ENCODE data around the gene GPR15LG.

GPR15LG gene

DNA sequence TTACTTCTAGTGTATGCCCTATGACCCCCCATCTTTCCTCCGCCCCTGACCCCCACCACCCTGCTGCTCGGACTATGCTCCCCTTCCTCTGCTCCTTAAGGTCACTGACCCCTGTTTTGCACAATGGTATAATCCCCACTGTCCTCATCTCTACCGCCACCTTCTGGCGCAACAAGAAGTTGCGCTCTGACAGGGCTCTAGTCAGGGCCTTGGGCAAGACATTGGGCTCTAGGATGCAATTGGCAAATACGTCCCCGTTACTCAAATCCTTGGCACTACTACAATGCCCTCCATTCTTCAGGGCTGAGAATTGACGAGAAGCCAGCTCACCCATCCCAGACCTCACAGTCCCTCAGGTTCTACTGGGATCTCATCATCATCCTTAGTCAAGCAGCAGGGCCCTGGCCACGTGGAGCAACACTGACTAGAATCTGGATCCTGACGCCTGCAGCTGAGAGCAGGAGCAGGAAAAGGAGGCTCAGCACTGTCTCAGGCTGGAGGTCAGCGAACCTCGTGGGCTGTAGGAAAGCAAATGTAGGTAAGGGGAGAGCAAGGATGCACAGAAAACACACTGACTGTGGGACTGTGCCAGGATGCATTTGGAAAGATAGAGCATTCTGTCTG, 41.1 kb downstream of the GPR15LG start:
- no peak for DNase-seq (ENCODE audit: low read depth)

DNA sequence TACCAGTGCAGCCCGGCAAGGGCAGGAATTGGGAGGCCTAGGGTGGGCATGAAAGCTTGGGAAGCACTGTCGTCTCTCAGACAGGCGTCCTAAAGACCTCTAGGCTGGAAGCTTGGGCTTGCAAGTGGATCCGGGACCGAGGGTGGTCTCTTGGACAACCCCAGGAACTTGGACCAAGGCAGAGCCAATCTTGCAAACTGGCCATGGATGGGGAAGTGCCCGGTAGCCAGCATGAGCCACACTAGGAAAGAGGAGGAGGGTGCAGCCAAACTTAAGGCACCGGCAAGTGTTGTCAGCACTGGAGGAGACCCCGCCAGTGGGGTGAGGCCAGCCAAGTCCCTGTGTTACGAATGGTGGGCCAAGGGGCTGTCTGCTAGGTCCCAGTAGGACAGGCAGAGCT, 43.2 kb downstream of the GPR15LG start:
- no peak for DNase-seq (ENCODE audit: low read depth)

DNA sequence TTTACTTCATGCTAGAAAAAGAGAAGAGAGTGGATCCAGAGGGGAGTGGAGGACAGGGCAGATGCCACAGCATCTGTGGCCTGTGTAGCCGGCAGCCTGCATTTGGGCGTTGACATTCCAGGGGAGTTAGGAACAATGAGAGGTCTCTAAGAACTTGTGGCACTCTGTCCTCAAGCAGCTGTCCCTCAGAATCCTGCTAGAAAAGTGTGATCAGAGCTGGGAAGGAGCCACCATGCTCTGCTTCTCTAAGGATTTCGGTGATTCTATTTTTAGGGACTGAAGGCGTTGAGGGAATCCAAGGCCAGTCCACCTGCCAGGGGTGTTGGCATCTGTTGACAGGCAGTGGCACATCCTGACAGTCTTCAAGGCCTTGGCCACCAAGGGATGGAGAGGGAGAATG, 44.1 kb downstream of the GPR15LG start:
- DNase-seq (ENCODE audit: low read depth): no peak

DNA sequence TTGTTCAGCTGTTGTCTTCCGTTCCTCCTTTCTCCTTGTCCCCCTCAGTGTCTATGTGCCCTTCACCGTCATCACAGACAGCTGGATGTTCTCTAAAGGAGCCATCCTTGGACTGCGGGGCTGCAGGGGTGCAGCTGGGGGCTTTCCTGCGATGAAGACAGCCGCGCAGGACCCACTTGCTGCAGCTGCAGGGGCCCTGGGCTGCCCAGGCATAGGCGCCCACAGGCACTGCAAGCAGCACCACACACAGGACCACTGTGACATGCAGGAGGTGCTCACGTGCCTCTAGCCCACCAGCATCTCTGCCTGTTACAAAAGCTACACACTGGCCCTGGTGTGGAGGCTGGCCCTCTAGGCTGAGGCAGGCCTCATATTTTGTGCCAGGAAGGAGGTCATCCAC, 48.3 kb downstream of the GPR15LG start:
- no peak for DNase-seq (ENCODE audit: low read depth)

- DNase-seq (ENCODE audit: low read depth): no peak
These were observed 50.9 kb downstream of the GPR15LG start for GRCh38 chr10:84224411-84225028.

GRCh38 chr10:84225427-84226173, 52.0 kb downstream of the GPR15LG start, which contains the start of gene LRIT2:
Gene LRIT2 (minus strand): TSS chr10:84225544. CDS start chr10:84225520, 24 bp downstream.
- no peak for DNase-seq (ENCODE audit: low read depth)

- DNase-seq (ENCODE audit: low read depth): no peak
These were observed 53.0 kb downstream of the GPR15LG start for GRCh38 chr10:84226616-84227015.

DNA sequence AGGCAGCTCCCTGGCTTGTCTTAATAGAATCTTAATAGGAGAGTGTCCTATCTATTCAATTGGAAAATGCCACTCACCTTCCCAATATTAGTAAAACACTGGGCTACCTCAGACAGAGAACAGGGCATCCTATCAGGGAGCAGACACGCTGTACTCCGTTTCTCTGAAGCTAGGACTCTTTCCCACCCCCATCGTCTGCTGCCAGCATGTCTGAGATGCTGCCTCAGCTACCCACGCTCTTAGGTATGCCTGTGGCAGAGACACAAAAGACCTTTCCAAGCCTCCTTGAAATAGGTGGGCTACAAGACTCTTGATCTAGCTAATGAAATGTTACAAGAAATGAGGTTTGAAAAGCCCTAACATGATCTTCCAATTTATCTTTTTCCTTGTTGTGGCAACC, 54.2 kb downstream of the GPR15LG start:
- DNase-seq (ENCODE audit: low read depth): no peak

GRCh38 chr10:84230359-84230758, 56.8 kb downstream of the GPR15LG start:
- no peak for DNase-seq (ENCODE audit: low read depth)

DNA sequence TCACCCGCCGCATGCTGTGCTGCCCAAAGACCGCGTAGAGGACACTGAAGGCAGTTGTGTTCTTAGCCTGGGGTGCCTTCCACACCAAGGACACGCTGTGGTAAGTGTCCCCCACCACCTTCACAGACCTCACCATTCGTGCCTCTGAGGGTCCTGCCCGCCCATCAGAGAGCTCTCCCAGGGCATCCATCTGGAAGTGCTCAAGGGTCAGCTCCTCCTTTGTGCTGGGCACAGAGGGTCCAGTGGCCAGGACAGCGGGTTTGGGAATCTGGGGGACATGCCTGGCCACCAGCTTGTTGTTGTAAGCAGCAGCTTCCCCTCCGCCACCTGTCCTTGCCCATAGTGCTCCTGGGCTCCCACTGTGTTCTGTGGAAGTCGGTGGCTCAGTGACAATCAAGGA, 58.8 kb downstream of the GPR15LG start:
- no peak for DNase-seq (ENCODE audit: low read depth)

- DNase-seq (ENCODE audit: low read depth): no peak
These were observed 60.3 kb downstream of the GPR15LG start for GRCh38 chr10:84233940-84234339.

- no peak for DNase-seq (ENCODE audit: low read depth)
These were observed 60.9 kb downstream of the GPR15LG start for GRCh38 chr10:84234479-84234878.
